Measurements from ENCODE around the gene SMURF1.

The SMURF1 gene

DNA sequence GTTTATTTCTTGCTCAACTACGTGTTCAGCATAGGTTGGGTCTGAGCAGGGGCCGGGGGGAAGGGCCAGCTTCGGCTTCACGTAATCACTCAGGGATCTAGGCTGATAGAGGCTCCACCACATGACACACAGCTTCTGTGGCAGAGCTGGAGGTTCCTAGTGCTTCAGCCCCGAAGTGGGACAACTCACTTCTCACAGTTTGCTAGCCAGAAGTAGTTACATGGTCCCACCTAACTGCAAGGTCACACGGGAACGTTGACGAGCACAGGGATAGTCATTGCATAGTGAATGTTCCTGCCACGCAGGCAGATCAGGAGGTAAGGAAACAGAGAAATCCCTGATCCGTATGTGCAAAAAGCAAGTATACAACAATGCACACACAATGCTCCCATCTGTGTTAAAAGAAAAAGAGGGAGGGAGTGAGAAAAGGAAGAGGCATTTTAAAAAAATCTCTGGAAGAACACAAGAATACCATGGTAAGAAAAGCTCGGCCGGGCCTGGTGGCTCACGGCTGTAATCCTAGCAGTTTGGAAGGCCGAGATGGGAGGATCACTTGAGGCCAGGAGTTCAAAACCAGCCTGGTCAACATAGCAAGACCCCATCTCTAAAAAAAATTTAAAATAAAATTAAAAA lies 16.9 kb downstream of the SMURF1 start:
- no peaks in the 10 kb centered on the region for H3K27me3 ChIP-seq (ENCODE audit: control insufficient read depth in 1 of 2, insufficient read depth in 2 of 2, low read length in 2 of 2)
- H3K4me3 ChIP-seq (ENCODE audit: low read depth in 1 of 2, low read length in 2 of 2) = no peak overlapping the region
- H3K36me3 ChIP-seq (ENCODE audit: insufficient read depth, low read length) = no peaks in the 10 kb centered on the region
- H3K27ac ChIP-seq (ENCODE audit: low read depth, low read length) = no peak overlapping the region
- H3K9ac ChIP-seq (ENCODE audit: low read length) = no peak overlapping the region
- peaks cover 14% of the 10 kb centered on the region for H3K4me1 ChIP-seq (ENCODE audit: insufficient read depth, low read length)
- no peaks in the 10 kb centered on the region for H3K9me3 ChIP-seq (ENCODE audit: low read length)

GRCh38 chr7:99125505-99125865 lies 18.4 kb downstream of the SMURF1 start:
- no peaks in the 10 kb centered on the region for H3K9me3 ChIP-seq (ENCODE audit: low read length)
- peaks cover 21% of the 10 kb centered on the region for H3K4me1 ChIP-seq (ENCODE audit: insufficient read depth, low read length)
- no peak overlapping the region for H3K27ac ChIP-seq (ENCODE audit: low read depth, low read length)
- H3K36me3 ChIP-seq (ENCODE audit: insufficient read depth, low read length) = no peaks in the 10 kb centered on the region
- H3K9ac ChIP-seq (ENCODE audit: low read length) = no peak overlapping the region
- H3K27me3 ChIP-seq (ENCODE audit: control insufficient read depth in 1 of 2, insufficient read depth in 2 of 2, low read length in 2 of 2) = no peaks in the 10 kb centered on the region
- H3K4me3 ChIP-seq (ENCODE audit: low read depth in 1 of 2, low read length in 2 of 2) = no peak overlapping the region

DNA sequence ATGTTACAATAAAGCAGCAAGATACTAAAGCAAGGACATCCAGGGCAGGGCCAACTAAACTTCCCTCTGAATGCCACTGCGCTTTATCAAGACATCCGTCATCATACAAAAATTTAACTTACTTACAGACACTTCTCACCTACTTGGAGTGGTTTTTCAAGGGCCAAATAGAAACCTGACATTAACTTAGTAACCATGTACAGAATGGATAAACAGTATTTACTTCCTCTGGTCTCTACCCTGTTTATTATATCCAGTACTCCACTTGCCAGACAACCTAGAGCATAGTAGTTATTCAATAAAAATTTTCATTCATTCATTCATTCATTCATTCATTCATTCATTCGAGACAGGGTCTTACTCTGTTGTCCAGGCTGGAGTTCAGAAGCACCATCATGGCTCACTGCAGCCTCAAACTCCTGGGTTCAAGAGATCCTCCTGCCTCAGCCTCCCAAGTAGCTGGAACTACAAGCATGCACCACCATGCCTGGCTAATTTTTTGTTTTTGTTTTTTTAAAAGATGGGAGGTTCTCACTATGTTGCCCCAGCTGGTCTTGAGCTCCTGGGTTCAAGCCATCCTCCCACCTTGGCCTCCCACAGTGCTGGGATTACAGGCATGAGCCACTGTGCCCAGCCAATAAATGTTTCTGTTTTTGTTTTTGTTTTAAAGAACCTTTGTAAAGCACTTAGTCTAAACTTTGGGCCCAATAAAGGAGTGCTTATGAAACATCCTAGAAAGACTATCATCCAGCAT lies 19.0 kb downstream of the SMURF1 start:
- H3K36me3 ChIP-seq (ENCODE audit: insufficient read depth, low read length) = no peaks in the 10 kb centered on the region
- H3K27me3 ChIP-seq (ENCODE audit: control insufficient read depth in 1 of 2, insufficient read depth in 2 of 2, low read length in 2 of 2) = no peaks in the 10 kb centered on the region
- no peak overlapping the region for H3K27ac ChIP-seq (ENCODE audit: low read depth, low read length)
- H3K4me1 ChIP-seq (ENCODE audit: insufficient read depth, low read length) = peaks cover 26% of the 10 kb centered on the region
- no peaks in the 10 kb centered on the region for H3K9me3 ChIP-seq (ENCODE audit: low read length)
- H3K4me3 ChIP-seq (ENCODE audit: low read depth in 1 of 2, low read length in 2 of 2) = no peak overlapping the region
- H3K9ac ChIP-seq (ENCODE audit: low read length) = no peak overlapping the region

DNA sequence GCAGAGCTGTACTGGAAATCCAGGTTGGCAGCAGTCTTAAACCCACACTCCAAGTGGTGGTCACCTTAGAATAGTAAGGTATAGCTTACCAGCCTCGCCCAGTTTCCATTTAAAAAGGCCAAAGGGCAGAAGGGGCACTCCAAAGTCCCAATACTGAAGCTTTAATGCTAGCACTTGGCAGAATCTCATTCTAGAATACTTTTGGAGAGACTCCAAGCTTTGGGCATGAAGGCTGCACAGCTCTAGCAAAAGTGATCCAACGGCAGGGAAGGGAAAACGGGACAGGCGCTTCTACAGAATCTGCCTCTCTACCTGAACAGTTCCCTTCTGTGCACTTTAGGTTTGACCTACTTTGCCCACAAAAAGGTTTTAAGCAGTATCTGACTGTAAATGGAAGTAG lies 19.7 kb downstream of the SMURF1 start:
- no peak overlapping the region for H3K4me3 ChIP-seq (ENCODE audit: low read depth in 1 of 2, low read length in 2 of 2)
- H3K27me3 ChIP-seq (ENCODE audit: control insufficient read depth in 1 of 2, insufficient read depth in 2 of 2, low read length in 2 of 2) = no peaks in the 10 kb centered on the region
- H3K36me3 ChIP-seq (ENCODE audit: insufficient read depth, low read length) = no peaks in the 10 kb centered on the region
- H3K27ac ChIP-seq (ENCODE audit: low read depth, low read length) = no peak overlapping the region
- no peak overlapping the region for H3K9ac ChIP-seq (ENCODE audit: low read length)
- no peaks in the 10 kb centered on the region for H3K9me3 ChIP-seq (ENCODE audit: low read length)
- H3K4me1 ChIP-seq (ENCODE audit: insufficient read depth, low read length) = peaks cover 33% of the 10 kb centered on the region

DNA sequence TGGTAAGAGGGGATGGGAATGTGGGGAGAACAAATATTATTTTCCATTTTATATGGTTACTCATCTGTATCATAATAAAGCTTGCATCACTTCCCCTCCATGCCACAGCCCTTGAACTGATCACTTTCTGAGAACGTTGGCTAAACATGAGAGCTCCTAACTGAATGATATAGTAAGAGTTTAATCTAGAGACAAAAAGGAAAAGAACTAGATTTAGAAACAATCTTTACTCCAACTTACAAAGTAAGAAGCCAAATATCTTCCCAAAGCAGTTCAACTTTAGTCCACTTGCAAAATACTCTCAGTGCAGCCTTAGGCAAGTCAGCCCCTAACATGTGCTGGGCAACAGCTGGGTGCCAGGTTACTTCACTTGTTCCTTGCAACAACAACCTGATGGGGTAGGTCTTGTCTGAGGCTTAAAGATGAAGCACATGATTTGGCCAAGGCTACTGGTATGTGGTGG lies 20.3 kb downstream of the SMURF1 start:
- Histone ChIP-seq H3K4me3 (ENCODE audit: low read depth in 1 of 2, low read length in 2 of 2) (no peak overlapping the region), H3K27ac (ENCODE audit: low read depth, low read length) (no peak overlapping the region), H3K36me3 (ENCODE audit: insufficient read depth, low read length) (no peaks in the 10 kb centered on the region), H3K27me3 (ENCODE audit: control insufficient read depth in 1 of 2, insufficient read depth in 2 of 2, low read length in 2 of 2) (no peaks in the 10 kb centered on the region), H3K4me1 (ENCODE audit: insufficient read depth, low read length) (peaks cover 35% of the 10 kb centered on the region), H3K9ac (ENCODE audit: low read length) (no peak overlapping the region), H3K9me3 (ENCODE audit: low read length) (no peaks in the 10 kb centered on the region)

GRCh38 chr7:99122762-99123161 lies 21.1 kb downstream of the SMURF1 start:
- H3K9ac ChIP-seq (ENCODE audit: low read length) = no peak overlapping the region
- peaks cover 35% of the 10 kb centered on the region for H3K4me1 ChIP-seq (ENCODE audit: insufficient read depth, low read length)
- H3K9me3 ChIP-seq (ENCODE audit: low read length) = no peaks in the 10 kb centered on the region
- H3K27ac ChIP-seq (ENCODE audit: low read depth, low read length) = no peak overlapping the region
- H3K27me3 ChIP-seq (ENCODE audit: control insufficient read depth in 1 of 2, insufficient read depth in 2 of 2, low read length in 2 of 2) = no peaks in the 10 kb centered on the region
- H3K36me3 ChIP-seq (ENCODE audit: insufficient read depth, low read length) = no peaks in the 10 kb centered on the region
- no peak overlapping the region for H3K4me3 ChIP-seq (ENCODE audit: low read depth in 1 of 2, low read length in 2 of 2)

GRCh38 chr7:99121496-99122021 lies 22.3 kb downstream of the SMURF1 start:
- no peaks in the 10 kb centered on the region for H3K36me3 ChIP-seq (ENCODE audit: insufficient read depth, low read length)
- peak overlapping the region; percentile 41 for H3K27ac ChIP-seq (ENCODE audit: low read depth, low read length)
- no peaks in the 10 kb centered on the region for H3K27me3 ChIP-seq (ENCODE audit: control insufficient read depth in 1 of 2, insufficient read depth in 2 of 2, low read length in 2 of 2)
- no peak overlapping the region for H3K9ac ChIP-seq (ENCODE audit: low read length)
- H3K9me3 ChIP-seq (ENCODE audit: low read length) = no peaks in the 10 kb centered on the region
- H3K4me3 ChIP-seq (ENCODE audit: low read depth in 1 of 2, low read length in 2 of 2) = no peak overlapping the region
- H3K4me1 ChIP-seq (ENCODE audit: insufficient read depth, low read length) = peaks cover 35% of the 10 kb centered on the region

DNA sequence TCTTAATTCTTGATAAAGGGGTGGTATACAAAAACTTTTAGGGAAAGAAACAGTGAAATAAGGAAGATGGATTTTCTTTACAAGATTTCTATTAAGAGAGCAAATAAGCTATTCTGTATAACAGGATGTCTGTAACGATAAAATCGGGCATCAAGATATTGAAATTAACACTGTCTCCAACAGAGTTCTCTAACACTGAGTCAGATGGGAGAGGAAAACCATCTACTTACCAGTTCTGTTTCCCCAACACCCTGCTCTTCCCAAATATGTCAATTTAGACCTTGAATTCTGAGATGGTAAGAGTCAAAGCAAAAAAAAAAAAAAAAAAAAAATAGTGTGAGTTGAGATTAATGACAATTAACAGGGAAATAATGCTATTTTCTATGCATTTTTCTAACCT lies 23.0 kb downstream of the SMURF1 start:
- Histone ChIP-seq H3K27me3 (ENCODE audit: control insufficient read depth in 1 of 2, insufficient read depth in 2 of 2, low read length in 2 of 2) (no peaks in the 10 kb centered on the region), H3K9ac (ENCODE audit: low read length) (no peak overlapping the region), H3K27ac (ENCODE audit: low read depth, low read length) (peak overlapping the region; percentile 41), H3K9me3 (ENCODE audit: low read length) (no peaks in the 10 kb centered on the region), H3K36me3 (ENCODE audit: insufficient read depth, low read length) (no peaks in the 10 kb centered on the region), H3K4me1 (ENCODE audit: insufficient read depth, low read length) (peaks cover 35% of the 10 kb centered on the region), H3K4me3 (ENCODE audit: low read depth in 1 of 2, low read length in 2 of 2) (no peak overlapping the region)

- Histone ChIP-seq H3K27ac (ENCODE audit: low read depth, low read length) (no peak overlapping the region), H3K27me3 (ENCODE audit: control insufficient read depth in 1 of 2, insufficient read depth in 2 of 2, low read length in 2 of 2) (no peaks in the 10 kb centered on the region), H3K36me3 (ENCODE audit: insufficient read depth, low read length) (no peaks in the 10 kb centered on the region), H3K9ac (ENCODE audit: low read length) (no peak overlapping the region), H3K4me3 (ENCODE audit: low read depth in 1 of 2, low read length in 2 of 2) (no peak overlapping the region), H3K4me1 (ENCODE audit: insufficient read depth, low read length) (peaks cover 35% of the 10 kb centered on the region), H3K9me3 (ENCODE audit: low read length) (no peaks in the 10 kb centered on the region)
Measured at GRCh38 chr7:99120501-99120900, 23.4 kb downstream of the SMURF1 start.

GRCh38 chr7:99118077-99118476 lies 25.8 kb downstream of the SMURF1 start:
- H3K9me3 ChIP-seq (ENCODE audit: low read length) = peaks cover 4% of the 10 kb centered on the region
- no peak overlapping the region for H3K9ac ChIP-seq (ENCODE audit: low read length)
- H3K4me1 ChIP-seq (ENCODE audit: insufficient read depth, low read length) = peaks cover 21% of the 10 kb centered on the region
- H3K4me3 ChIP-seq (ENCODE audit: low read depth in 1 of 2, low read length in 2 of 2) = no peak overlapping the region
- H3K27me3 ChIP-seq (ENCODE audit: control insufficient read depth in 1 of 2, insufficient read depth in 2 of 2, low read length in 2 of 2) = no peaks in the 10 kb centered on the region
- H3K36me3 ChIP-seq (ENCODE audit: insufficient read depth, low read length) = no peaks in the 10 kb centered on the region
- H3K27ac ChIP-seq (ENCODE audit: low read depth, low read length) = no peak overlapping the region

DNA sequence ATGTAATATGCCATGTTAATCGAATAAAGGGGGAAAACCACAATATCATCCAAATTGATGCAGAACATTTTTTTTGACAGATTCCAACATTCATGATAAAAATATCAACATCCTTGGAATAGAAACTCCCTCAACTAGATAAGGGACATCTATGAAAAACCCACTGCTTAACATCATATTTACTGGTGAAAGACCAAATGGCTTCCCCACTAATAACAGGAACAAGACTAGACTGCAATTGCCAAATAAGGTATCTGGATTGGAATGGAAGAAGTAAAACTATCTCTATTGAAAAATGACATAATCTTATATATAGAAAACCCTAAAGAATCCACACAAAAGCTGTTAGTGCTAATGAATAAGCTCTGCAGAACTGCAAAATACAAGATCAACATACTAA lies 27.8 kb downstream of the SMURF1 start:
- Histone ChIP-seq H3K27ac (ENCODE audit: low read depth, low read length) (no peak overlapping the region), H3K27me3 (ENCODE audit: control insufficient read depth in 1 of 2, insufficient read depth in 2 of 2, low read length in 2 of 2) (no peaks in the 10 kb centered on the region), H3K4me1 (ENCODE audit: insufficient read depth, low read length) (peaks cover 30% of the 10 kb centered on the region), H3K36me3 (ENCODE audit: insufficient read depth, low read length) (no peaks in the 10 kb centered on the region), H3K4me3 (ENCODE audit: low read depth in 1 of 2, low read length in 2 of 2) (no peak overlapping the region), H3K9me3 (ENCODE audit: low read length) (peaks cover 4% of the 10 kb centered on the region), H3K9ac (ENCODE audit: low read length) (no peak overlapping the region)

- H3K4me3 ChIP-seq (ENCODE audit: low read depth in 1 of 2, low read length in 2 of 2) = no peak overlapping the region
- H3K4me1 ChIP-seq (ENCODE audit: insufficient read depth, low read length) = peaks cover 27% of the 10 kb centered on the region
- H3K27ac ChIP-seq (ENCODE audit: low read depth, low read length) = no peak overlapping the region
- H3K36me3 ChIP-seq (ENCODE audit: insufficient read depth, low read length) = no peaks in the 10 kb centered on the region
- H3K9ac ChIP-seq (ENCODE audit: low read length) = no peak overlapping the region
- no peaks in the 10 kb centered on the region for H3K27me3 ChIP-seq (ENCODE audit: control insufficient read depth in 1 of 2, insufficient read depth in 2 of 2, low read length in 2 of 2)
- H3K9me3 ChIP-seq (ENCODE audit: low read length) = peaks cover 4% of the 10 kb centered on the region
Measured at GRCh38 chr7:99115379-99115778, 28.5 kb downstream of the SMURF1 start.
